Measurements from ENCODE around the gene OXCT2. TPM values are rescaled to one million over a fixed set of nuclear protein-coding genes. Genes with fewer than 3 reads are reported as not detected.

OXCT2 gene
- polyA plus RNA-seq, 1 donor from 2014 or later: not detected

DNA sequence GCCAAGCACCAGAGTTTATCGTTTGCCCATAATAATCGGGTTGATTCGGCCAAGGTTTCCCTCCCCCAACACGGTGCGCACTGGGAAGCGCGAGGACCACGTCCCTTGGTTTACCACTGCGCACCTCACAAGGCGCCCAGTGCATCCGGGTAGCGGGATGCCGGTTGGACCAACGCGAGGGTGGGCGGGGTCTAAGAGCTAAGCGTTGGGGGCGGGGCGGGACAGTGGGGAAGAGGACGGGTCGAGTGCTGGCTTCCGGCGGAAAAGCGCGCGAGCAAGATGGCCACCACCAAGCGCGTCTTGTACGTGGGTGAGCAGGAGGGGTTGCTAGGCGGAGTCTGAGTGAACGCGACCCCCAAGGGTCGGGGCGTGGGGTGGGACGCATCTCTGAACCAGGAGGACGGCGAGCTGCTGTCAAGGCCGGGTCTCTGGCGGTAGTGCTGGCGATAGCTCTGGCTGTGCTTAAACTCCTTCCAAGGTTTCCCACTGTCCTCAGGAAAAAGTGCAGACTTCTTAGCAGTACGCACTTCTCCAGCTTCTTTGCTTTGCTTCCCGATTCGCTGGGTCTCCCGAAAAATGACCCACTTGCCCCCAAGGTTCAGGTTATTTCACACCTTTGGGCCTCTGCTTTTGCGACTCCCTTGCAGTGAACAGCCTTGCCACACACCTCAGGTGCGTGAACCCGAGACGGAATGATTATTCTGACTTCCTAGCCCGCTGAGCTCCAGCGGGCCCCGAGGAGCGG, 32.4 kb downstream of the OXCT2 start, which contains the start of gene PPIE:
Gene PPIE (plus strand): TSS at position 261 of the 745 bp plus-strand sequence. CDS start 19 bp downstream, at position 280.
- Histone ChIP-seq H3K9me2 (ENCODE audit: insufficient read depth, low read length) (no peaks in the 10 kb centered on the region), H3K27me3 (ENCODE audit: insufficient read depth, low read depth, low read length) (peaks cover 8% of the 10 kb centered on the region), H2AFZ (ENCODE audit: low read depth, low read length) (peak within 1 kb of the TSS; percentile 78), H3K27ac (ENCODE audit: low read length) (peak within 1 kb of the TSS; percentile 75), H3K9ac (ENCODE audit: low read length) (peak within 1 kb of the TSS; percentile 75), H3F3A (ENCODE audit: insufficient read depth, low read length, poor library complexity, severe bottlenecking) (no peaks in the 10 kb centered on the region), H3K4me3 (ENCODE audit: low read length) (peak within 1 kb of the TSS; percentile 76), H3K4me2 (ENCODE audit: low read length) (peak within 1 kb of the TSS; percentile 75), H3K79me2 (replicated peaks; ENCODE audit: insufficient read depth, low read length) (peaks cover 10% of the 10 kb centered on the region), H3K9me3 (ENCODE audit: low read length) (no peaks in the 10 kb centered on the region), H3K36me3 (ENCODE audit: insufficient read depth, low read length) (no peaks in the 10 kb centered on the region), H4K20me1 (ENCODE audit: insufficient read depth) (no peaks in the 10 kb centered on the region)
- peak; percentile 1 for TF ChIP-seq TAF1 (IDR thresholded peaks at IDR 0.05; ENCODE audit: low read depth)
- peak; percentile 28 for TF ChIP-seq SMC3 (conservative IDR thresholded peaks at IDR 0.05; ENCODE audit: poor library complexity)
- peak; percentile 90 for TF ChIP-seq MXI1 (conservative IDR thresholded peaks at IDR 0.05; ENCODE audit: poor library complexity, severe bottlenecking)
- TF ChIP-seq, protein P1, sequence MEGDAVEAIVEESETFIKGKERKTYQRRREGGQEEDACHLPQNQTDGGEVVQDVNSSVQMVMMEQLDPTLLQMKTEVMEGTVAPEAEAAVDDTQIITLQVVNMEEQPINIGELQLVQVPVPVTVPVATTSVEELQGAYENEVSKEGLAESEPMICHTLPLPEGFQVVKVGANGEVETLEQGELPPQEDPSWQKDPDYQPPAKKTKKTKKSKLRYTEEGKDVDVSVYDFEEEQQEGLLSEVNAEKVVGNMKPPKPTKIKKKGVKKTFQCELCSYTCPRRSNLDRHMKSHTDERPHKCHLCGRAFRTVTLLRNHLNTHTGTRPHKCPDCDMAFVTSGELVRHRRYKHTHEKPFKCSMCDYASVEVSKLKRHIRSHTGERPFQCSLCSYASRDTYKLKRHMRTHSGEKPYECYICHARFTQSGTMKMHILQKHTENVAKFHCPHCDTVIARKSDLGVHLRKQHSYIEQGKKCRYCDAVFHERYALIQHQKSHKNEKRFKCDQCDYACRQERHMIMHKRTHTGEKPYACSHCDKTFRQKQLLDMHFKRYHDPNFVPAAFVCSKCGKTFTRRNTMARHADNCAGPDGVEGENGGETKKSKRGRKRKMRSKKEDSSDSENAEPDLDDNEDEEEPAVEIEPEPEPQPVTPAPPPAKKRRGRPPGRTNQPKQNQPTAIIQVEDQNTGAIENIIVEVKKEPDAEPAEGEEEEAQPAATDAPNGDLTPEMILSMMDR (IDR thresholded peaks at IDR 0.05; ENCODE audit: poor library complexity, severe bottlenecking): no peak
- TF ChIP-seq POLR2AphosphoS5 (IDR thresholded peaks at IDR 0.05): peak; percentile 79

DNA sequence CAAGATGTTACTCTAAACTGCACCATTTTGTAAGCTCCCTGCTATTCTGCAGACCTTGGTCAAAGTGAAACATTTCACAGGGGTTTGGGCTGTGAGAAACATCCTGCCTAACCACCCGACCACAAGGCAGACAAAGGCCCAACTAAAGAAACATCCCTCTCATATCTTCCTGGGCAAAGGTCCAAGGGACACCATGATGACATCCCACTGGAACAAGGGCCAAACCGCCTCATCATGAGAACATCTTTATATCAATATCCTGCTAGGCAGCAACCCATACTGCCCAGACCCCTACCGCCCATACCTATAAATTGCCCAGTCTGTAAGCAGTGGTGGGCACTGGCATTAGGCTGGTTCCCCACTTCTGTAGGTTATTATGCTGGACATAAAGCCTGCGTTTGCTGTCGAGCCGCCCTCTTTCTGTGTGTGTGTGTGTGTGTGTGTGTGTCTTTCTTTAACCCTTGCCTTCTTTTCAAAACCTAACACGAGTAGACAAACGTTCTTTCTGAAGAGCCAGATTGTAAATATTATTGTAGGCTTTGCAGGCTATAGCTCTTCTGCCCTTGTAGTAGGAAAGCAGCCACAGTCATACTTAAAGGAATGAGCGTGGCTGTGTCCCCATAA, 33.5 kb downstream of the OXCT2 start:
- no peaks in the 10 kb centered on the region for H3K9me3 ChIP-seq (ENCODE audit: low read length)
- H3K36me3 ChIP-seq (ENCODE audit: insufficient read depth, low read length): no peaks in the 10 kb centered on the region
- peaks cover 10% of the 10 kb centered on the region for H3K79me2 ChIP-seq (replicated peaks; ENCODE audit: insufficient read depth, low read length)
- H4K20me1 ChIP-seq (ENCODE audit: insufficient read depth): no peaks in the 10 kb centered on the region
- H3K4me3 ChIP-seq (ENCODE audit: low read length): no peak overlapping the region
- no peaks in the 10 kb centered on the region for H3F3A ChIP-seq (ENCODE audit: insufficient read depth, low read length, poor library complexity, severe bottlenecking)
- no peak overlapping the region for H2AFZ ChIP-seq (ENCODE audit: low read depth, low read length)
- no peak overlapping the region for H3K27ac ChIP-seq (ENCODE audit: low read length)
- TF ChIP-seq, protein P1 (IDR thresholded peaks at IDR 0.05; ENCODE audit: poor library complexity, severe bottlenecking): no peak
- TF ChIP-seq, protein P2, sequence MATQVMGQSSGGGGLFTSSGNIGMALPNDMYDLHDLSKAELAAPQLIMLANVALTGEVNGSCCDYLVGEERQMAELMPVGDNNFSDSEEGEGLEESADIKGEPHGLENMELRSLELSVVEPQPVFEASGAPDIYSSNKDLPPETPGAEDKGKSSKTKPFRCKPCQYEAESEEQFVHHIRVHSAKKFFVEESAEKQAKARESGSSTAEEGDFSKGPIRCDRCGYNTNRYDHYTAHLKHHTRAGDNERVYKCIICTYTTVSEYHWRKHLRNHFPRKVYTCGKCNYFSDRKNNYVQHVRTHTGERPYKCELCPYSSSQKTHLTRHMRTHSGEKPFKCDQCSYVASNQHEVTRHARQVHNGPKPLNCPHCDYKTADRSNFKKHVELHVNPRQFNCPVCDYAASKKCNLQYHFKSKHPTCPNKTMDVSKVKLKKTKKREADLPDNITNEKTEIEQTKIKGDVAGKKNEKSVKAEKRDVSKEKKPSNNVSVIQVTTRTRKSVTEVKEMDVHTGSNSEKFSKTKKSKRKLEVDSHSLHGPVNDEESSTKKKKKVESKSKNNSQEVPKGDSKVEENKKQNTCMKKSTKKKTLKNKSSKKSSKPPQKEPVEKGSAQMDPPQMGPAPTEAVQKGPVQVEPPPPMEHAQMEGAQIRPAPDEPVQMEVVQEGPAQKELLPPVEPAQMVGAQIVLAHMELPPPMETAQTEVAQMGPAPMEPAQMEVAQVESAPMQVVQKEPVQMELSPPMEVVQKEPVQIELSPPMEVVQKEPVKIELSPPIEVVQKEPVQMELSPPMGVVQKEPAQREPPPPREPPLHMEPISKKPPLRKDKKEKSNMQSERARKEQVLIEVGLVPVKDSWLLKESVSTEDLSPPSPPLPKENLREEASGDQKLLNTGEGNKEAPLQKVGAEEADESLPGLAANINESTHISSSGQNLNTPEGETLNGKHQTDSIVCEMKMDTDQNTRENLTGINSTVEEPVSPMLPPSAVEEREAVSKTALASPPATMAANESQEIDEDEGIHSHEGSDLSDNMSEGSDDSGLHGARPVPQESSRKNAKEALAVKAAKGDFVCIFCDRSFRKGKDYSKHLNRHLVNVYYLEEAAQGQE (IDR thresholded peaks at IDR 0.05; ENCODE audit: borderline replicate concordance): no peak
- TF ChIP-seq EP300 (conservative IDR thresholded peaks at IDR 0.05; ENCODE audit: poor library complexity, severe bottlenecking): no peak
- no peak for TF ChIP-seq EZH2 (IDR thresholded peaks at IDR 0.05; ENCODE audit: borderline replicate concordance, insufficient read depth, low read length, poor library complexity, severe bottlenecking)
- no peak for TF ChIP-seq RAD21 (conservative IDR thresholded peaks at IDR 0.05)
- TF ChIP-seq SMC3 (conservative IDR thresholded peaks at IDR 0.05; ENCODE audit: poor library complexity): no peak
- TF ChIP-seq POLR2AphosphoS5 (IDR thresholded peaks at IDR 0.05): no peak
- no peak for TF ChIP-seq MXI1 (conservative IDR thresholded peaks at IDR 0.05; ENCODE audit: poor library complexity, severe bottlenecking)
- TF ChIP-seq TAF1 (IDR thresholded peaks at IDR 0.05; ENCODE audit: low read depth): no peak
- H3K27me3 ChIP-seq (ENCODE audit: insufficient read depth, low read depth, low read length): peaks cover 8% of the 10 kb centered on the region
- H3K4me2 ChIP-seq (ENCODE audit: low read length): no peak overlapping the region
- H3K9me2 ChIP-seq (ENCODE audit: insufficient read depth, low read length): no peaks in the 10 kb centered on the region
- no peak overlapping the region for H3K9ac ChIP-seq (ENCODE audit: low read length)
